HG03066 (cell line): Measurements from ENCODE around the gene C2orf68.
"Not testable (repeated sequence)": the region's sequence is repeated elsewhere in the genome, so short reads cannot be mapped to it uniquely, and the experiment has no call there.

Source experiments
- ATAC-seq: cut with Tn5 transposase; IDR thresholded peaks from one replicate; pipeline ENCODE4 v1.9.1; 2021; ENCODE audit warnings: low read depth; ENCODE audit not compliant: unreplicated experiment

Gene C2orf68

GRCh38 chr2:85584857-85585780, 26.7 kb downstream of the C2orf68 start:
- ATAC-seq: peak; percentile 41

- ATAC-seq: no peak
These were observed 27.5 kb downstream of the C2orf68 start, which contains the start of gene VAMP5 for GRCh38 chr2:85584354-85584856. Gene VAMP5 (plus strand): TSS chr2:85584431. CDS start chr2:85584491, 60 bp downstream.

- ATAC-seq: no peak
These were observed 28.1 kb downstream of the C2orf68 start for GRCh38 chr2:85583667-85584353.

GRCh38 chr2:85582492-85582891, 29.4 kb downstream of the C2orf68 start:
- no peak for ATAC-seq

- no peak for ATAC-seq
These were observed 31.7 kb downstream of the C2orf68 start for GRCh38 chr2:85580206-85580605.

- no peak for ATAC-seq
These were observed 32.5 kb downstream of the C2orf68 start for GRCh38 chr2:85579266-85579935.

- peak; percentile 35 for ATAC-seq
These were observed 33.4 kb downstream of the C2orf68 start for GRCh38 chr2:85578243-85579180.

GRCh38 chr2:85577386-85578242, 34.3 kb downstream of the C2orf68 start, which contains the start of gene VAMP8:
Gene VAMP8 (plus strand): TSS chr2:85577586. CDS start chr2:85577647, 61 bp downstream.
- peak; percentile 62 for ATAC-seq

GRCh38 chr2:85577063-85577385, 34.8 kb downstream of the C2orf68 start:
- ATAC-seq: no peak

- no peak for ATAC-seq
These were observed 36.1 kb downstream of the C2orf68 start for GRCh38 chr2:85575739-85576138.

GRCh38 chr2:85566265-85566664, 45.6 kb downstream of the C2orf68 start:
- ATAC-seq: no peak

GRCh38 chr2:85564144-85564563, 47.7 kb downstream of the C2orf68 start:
- no peak for ATAC-seq

- peak; percentile 86 for ATAC-seq
These were observed 50.3 kb downstream of the C2orf68 start, which contains the start of gene GGCX for GRCh38 chr2:85561280-85562212. Gene GGCX (minus strand): TSS chr2:85561493. CDS start chr2:85561428, 65 bp downstream.

GRCh38 chr2:85560812-85561279, 51.0 kb downstream of the C2orf68 start:
- peak; percentile 12 for ATAC-seq

- ATAC-seq: not testable (repeated sequence)
These were observed 51.5 kb downstream of the C2orf68 start for GRCh38 chr2:85560403-85560726.

GRCh38 chr2:85558160-85558559, 53.7 kb downstream of the C2orf68 start:
- no peak for ATAC-seq

- ATAC-seq: no peak
These were observed 54.7 kb downstream of the C2orf68 start for GRCh38 chr2:85557130-85557529.
